GM23248 (cell line): ENCODE results near the gene USP51.
"Not testable (repeated sequence)": the region's sequence is repeated elsewhere in the genome, so short reads cannot be mapped to it uniquely, and the experiment has no call there.

ENCODE experiments used
- EZH2 ChIP-seq: fragments of 200-600 bp; sonication (generic); IDR thresholded peaks from 2 replicates; pipeline ENCODE4 v1.6.1; 2018; ENCODE audit warnings: antibody characterized with exemption, mild to moderate bottlenecking; ENCODE audit not compliant: insufficient read depth, poor library complexity, severe bottlenecking
- EZH2phosphoT487 ChIP-seq: fragments of 200-600 bp; sonication (generic); IDR thresholded peaks from 2 replicates; pipeline ENCODE4 v1.6.1; 2018; ENCODE audit warnings: antibody characterized with exemption, moderate library complexity, mild to moderate bottlenecking, low read depth; ENCODE audit not compliant: insufficient read depth

- TF ChIP-seq EZH2phosphoT487, EZH2: not testable (repeated sequence)
Observed at GRCh38 chrX:55455708-55456107, 33.9 kb downstream of the USP51 start.
